Activated T-helper 2 cell treated with anti-CD3 and anti-CD28 coated beads, Interferon-gamma antibody, Interleukin-2, Interleukin-4, amounts not matched to agents 10 μg/mL and 5 μg/mL and 100 μg/mL, durations not matched to agents 14 hours and 24 hours and 36 hours (primary cell): ENCODE data around the gene UBE2E2. TPM values are rescaled to one million over a fixed set of nuclear protein-coding genes. Genes with fewer than 3 reads are reported as not detected.
"Not testable (repeated sequence)": the region's sequence is repeated elsewhere in the genome, so short reads cannot be mapped to it uniquely, and the experiment has no call there.

ENCODE experiments used
- DNase-seq: peaks from one replicate; pipeline ENCODE4 v3.0.0; 2021; ENCODE audit warnings: low spot score
- H3K27ac Mint-ChIP-seq: one replicate; pipeline ENCODE4 v1.8.0; 2021; ENCODE audit warnings: mixed read lengths
- H3K27me3 Mint-ChIP-seq: one replicate; pipeline ENCODE4 v1.8.0; 2021; ENCODE audit warnings: low read depth, mixed read lengths
- H3K36me3 Mint-ChIP-seq: one replicate; pipeline ENCODE4 v1.8.0; 2021; ENCODE audit warnings: low read depth, mixed read lengths
- H3K4me1 Mint-ChIP-seq: one replicate; pipeline ENCODE4 v1.8.0; 2021; ENCODE audit warnings: low read depth, mixed read lengths
- H3K4me3 Mint-ChIP-seq: one replicate; pipeline ENCODE4 v1.8.0; 2021; ENCODE audit warnings: low read depth, mild to moderate bottlenecking, moderate library complexity, mixed read lengths
- H3K9me3 Mint-ChIP-seq: one replicate; pipeline ENCODE4 v1.8.0; 2021; ENCODE audit warnings: mixed read lengths
- intact Hi-C: fragments of 100-400 bp; cut with micrococcal nuclease; formaldehyde crosslinking; loops from one replicate; pipeline ENCODE4 v1.15.1; 2023
- total RNA-seq: library from RNA; stranded (reverse); gene quantifications from 2 replicates; pipeline ENCODE4 v1.2.3, GENCODE V29; 2022

Gene UBE2E2
- total RNA-seq, 1 donor from 2014 or later: 7.5 TPM

- Mint-ChIP-seq H3K36me3 (no peaks in the 10 kb centered on the region), H3K9me3 (no peaks in the 10 kb centered on the region), H3K4me3 (no peak overlapping the region), H3K4me1 (no peaks in the 10 kb centered on the region), H3K27ac (no peak overlapping the region), H3K27me3 (no peaks in the 10 kb centered on the region)
- no peak for DNase-seq
- intact Hi-C loops: no loop called here
Measured at GRCh38 chr3:23601091-23601822, 398.1 kb downstream of the UBE2E2 start.

- Mint-ChIP-seq H3K27ac (no peak overlapping the region), H3K4me1 (no peaks in the 10 kb centered on the region), H3K36me3 (no peaks in the 10 kb centered on the region), H3K27me3 (no peaks in the 10 kb centered on the region), H3K4me3 (no peak overlapping the region), H3K9me3 (no peaks in the 10 kb centered on the region)
- DNase-seq: no peak
- intact Hi-C loops: no loop called here
Measured at GRCh38 chr3:23602971-23603370, 399.8 kb downstream of the UBE2E2 start.

- Mint-ChIP-seq H3K27ac (no peak overlapping the region), H3K9me3 (no peaks in the 10 kb centered on the region), H3K4me3 (no peak overlapping the region), H3K27me3 (no peaks in the 10 kb centered on the region), H3K36me3 (no peaks in the 10 kb centered on the region), H3K4me1 (no peaks in the 10 kb centered on the region)
- intact Hi-C loops: no loop called here
- no peak for DNase-seq
Measured at GRCh38 chr3:23607184-23607847, 404.2 kb downstream of the UBE2E2 start.

GRCh38 chr3:23608650-23609049 lies 405.5 kb downstream of the UBE2E2 start:
- no peaks in the 10 kb centered on the region for H3K27me3 Mint-ChIP-seq
- intact Hi-C loops: no loop called here
- H3K4me1 Mint-ChIP-seq: no peaks in the 10 kb centered on the region
- no peaks in the 10 kb centered on the region for H3K9me3 Mint-ChIP-seq
- no peak for DNase-seq
- H3K4me3 Mint-ChIP-seq: no peak overlapping the region
- H3K27ac Mint-ChIP-seq: no peak overlapping the region
- no peaks in the 10 kb centered on the region for H3K36me3 Mint-ChIP-seq

GRCh38 chr3:23611737-23612295 lies 408.7 kb downstream of the UBE2E2 start:
- intact Hi-C loops: no loop called here
- no peak overlapping the region for H3K4me3 Mint-ChIP-seq
- H3K9me3 Mint-ChIP-seq: no peaks in the 10 kb centered on the region
- no peaks in the 10 kb centered on the region for H3K4me1 Mint-ChIP-seq
- H3K27me3 Mint-ChIP-seq: no peaks in the 10 kb centered on the region
- DNase-seq: no peak
- H3K36me3 Mint-ChIP-seq: no peaks in the 10 kb centered on the region
- H3K27ac Mint-ChIP-seq: no peak overlapping the region

DNA sequence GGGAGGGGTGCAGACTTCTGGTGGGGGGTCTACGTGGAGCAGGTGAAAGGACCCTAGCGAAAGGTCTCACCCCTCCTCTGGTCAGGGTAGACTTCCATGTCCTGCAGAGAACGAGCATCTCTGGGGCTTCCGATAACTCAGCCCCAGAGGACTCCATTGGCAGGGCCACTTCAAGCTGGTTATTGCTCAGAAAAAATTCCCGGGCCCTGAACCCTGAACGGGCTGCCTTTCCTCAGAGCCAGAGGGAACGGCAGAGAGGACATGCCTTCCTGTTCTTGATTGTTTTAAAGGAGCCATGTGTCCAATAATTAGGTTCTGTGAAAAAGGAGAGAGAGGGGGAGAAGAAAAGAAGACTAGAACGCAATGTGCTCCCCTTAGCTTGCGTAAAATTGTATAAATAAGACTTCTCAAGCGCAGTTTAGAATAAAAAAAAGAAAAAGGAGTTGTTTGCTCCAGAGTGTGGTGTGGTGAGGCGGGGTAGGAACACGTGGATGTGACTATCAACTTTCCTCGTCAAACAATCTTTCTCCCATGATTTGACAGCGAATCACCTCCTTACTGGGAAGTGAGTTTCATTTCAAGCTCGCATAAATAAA lies 409.3 kb downstream of the UBE2E2 start:
- Mint-ChIP-seq H3K27ac (no peak overlapping the region), H3K4me3 (no peak overlapping the region)

DNA sequence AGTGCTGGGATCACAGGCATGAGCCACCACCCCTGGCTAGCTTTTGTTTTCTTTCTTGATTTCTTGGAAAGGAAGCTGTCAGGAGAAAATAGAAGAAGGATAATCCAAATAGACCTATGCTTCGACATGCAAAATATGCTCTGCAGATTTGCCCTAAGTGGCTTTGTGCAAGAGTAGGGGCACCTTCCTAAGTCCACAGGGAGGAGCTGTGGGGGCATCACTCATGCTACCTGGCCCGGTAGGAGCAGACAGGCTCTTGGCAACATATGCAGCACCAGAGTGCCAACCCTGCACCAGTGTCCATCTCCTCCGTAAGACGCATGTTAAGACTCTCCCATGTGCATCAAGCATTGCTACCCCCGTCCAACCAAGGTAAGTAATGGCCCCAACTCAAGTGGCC lies 411.9 kb downstream of the UBE2E2 start:
- H3K4me1 Mint-ChIP-seq: peaks cover 4% of the 10 kb centered on the region
- H3K4me3 Mint-ChIP-seq: no peak overlapping the region
- H3K9me3 Mint-ChIP-seq: peaks cover 17% of the 10 kb centered on the region
- no peaks in the 10 kb centered on the region for H3K27me3 Mint-ChIP-seq
- intact Hi-C loops: no loop called here
- no peak for DNase-seq
- H3K36me3 Mint-ChIP-seq: no peaks in the 10 kb centered on the region
- no peak overlapping the region for H3K27ac Mint-ChIP-seq

More for the DNA sequence above, 409.3 kb downstream of the UBE2E2 start:
- no peaks in the 10 kb centered on the region for H3K36me3 Mint-ChIP-seq
- intact Hi-C loops: no loop called here
- no peak for DNase-seq
- H3K9me3 Mint-ChIP-seq: peaks cover 5% of the 10 kb centered on the region
- peaks cover 4% of the 10 kb centered on the region for H3K4me1 Mint-ChIP-seq
- no peaks in the 10 kb centered on the region for H3K27me3 Mint-ChIP-seq

DNA sequence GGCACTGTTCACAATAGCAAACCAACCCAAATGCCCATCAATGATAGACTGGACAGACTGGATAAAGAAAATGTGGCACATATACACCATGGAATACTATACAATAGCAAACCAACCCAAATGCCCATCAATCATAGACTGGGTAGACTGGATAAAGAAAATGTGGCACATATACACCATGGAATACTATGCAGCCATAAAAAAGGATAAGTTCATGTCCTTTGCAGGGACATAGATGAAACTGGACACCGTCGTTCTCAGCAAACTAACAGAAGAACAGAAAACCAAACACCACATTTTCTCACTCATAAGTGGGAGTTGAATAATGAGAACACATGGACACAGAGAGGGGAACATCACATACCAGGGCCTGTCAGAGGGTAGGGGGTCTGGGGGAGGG lies 415.3 kb downstream of the UBE2E2 start:
- H3K9me3 Mint-ChIP-seq: peaks cover 17% of the 10 kb centered on the region
- H3K36me3 Mint-ChIP-seq, H3K27ac Mint-ChIP-seq, H3K4me3 Mint-ChIP-seq, DNase-seq, H3K27me3 Mint-ChIP-seq, H3K4me1 Mint-ChIP-seq, intact Hi-C loops: not testable (repeated sequence)

GRCh38 chr3:23619705-23620637 lies 416.8 kb downstream of the UBE2E2 start:
- Mint-ChIP-seq H3K4me1 (peaks cover 4% of the 10 kb centered on the region), H3K4me3 (no peak overlapping the region), H3K27me3 (no peaks in the 10 kb centered on the region), H3K9me3 (peaks cover 17% of the 10 kb centered on the region), H3K27ac (no peak overlapping the region), H3K36me3 (no peaks in the 10 kb centered on the region)
- no peak for DNase-seq
- intact Hi-C loops: no loop called here

- H3K27ac Mint-ChIP-seq: no peak overlapping the region
- no peaks in the 10 kb centered on the region for H3K36me3 Mint-ChIP-seq
- no peaks in the 10 kb centered on the region for H3K27me3 Mint-ChIP-seq
- no peak overlapping the region for H3K4me3 Mint-ChIP-seq
- peaks cover 4% of the 10 kb centered on the region for H3K4me1 Mint-ChIP-seq
- intact Hi-C loops: no loop called here
- H3K9me3 Mint-ChIP-seq: peaks cover 17% of the 10 kb centered on the region
- no peak for DNase-seq
Measured at GRCh38 chr3:23620638-23621015, 417.5 kb downstream of the UBE2E2 start.

DNA sequence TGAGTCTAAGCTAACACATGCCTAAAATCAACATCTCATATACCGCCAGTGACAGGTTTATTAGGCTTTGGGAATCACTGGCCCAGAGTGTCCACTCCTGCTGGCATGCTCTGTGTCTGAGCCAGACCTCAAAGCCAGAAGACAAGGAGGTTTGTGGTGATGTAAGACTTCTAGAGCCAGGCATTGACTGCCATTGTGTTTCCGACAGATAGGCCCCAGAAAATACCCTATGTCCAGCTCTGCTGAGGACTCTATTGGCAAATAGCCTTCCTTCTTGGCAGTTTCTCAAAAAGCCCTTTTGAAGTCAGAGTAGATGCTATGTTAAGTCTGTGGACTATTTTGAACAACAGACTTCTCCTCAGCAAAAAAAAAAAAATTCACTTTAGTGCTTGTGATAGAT lies 420.7 kb downstream of the UBE2E2 start:
- intact Hi-C loops: no loop called here
- Mint-ChIP-seq H3K27me3 (no peaks in the 10 kb centered on the region), H3K4me1 (no peaks in the 10 kb centered on the region), H3K27ac (no peak overlapping the region), H3K9me3 (no peaks in the 10 kb centered on the region), H3K4me3 (no peak overlapping the region), H3K36me3 (no peaks in the 10 kb centered on the region)
- DNase-seq: no peak

DNA sequence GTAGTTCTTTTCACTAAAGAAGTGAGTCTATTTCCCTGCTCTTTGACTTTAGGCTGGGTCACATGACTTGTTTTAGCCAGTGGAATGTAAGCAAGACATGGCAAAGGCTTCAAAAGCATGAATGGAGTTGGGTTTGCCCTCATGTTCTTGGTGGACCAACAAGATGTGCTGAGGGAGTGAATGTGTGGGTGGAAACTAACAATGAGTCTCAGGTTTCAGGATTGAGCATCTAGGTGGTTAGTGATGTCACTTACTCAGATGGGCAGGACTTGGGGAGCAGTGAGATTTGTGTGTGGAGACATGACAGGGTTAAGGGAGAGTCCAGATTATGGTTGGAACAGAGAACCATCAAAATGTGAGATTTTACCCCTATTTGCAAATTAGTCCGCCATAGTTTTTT lies 421.2 kb downstream of the UBE2E2 start:
- Mint-ChIP-seq H3K27ac (no peak overlapping the region), H3K27me3 (no peaks in the 10 kb centered on the region), H3K36me3 (no peaks in the 10 kb centered on the region), H3K4me3 (no peak overlapping the region), H3K4me1 (no peaks in the 10 kb centered on the region), H3K9me3 (no peaks in the 10 kb centered on the region)
- no peak for DNase-seq
- intact Hi-C loops: no loop called here
